Measurements from ENCODE around the gene FGF16.
A peak's percentile ranks its signal among the peaks of the same experiment; 100 is the strongest.
"Not testable (repeated sequence)": the region's sequence is repeated elsewhere in the genome, so short reads cannot be mapped to it uniquely, and the experiment has no call there.

The FGF16 gene

DNA sequence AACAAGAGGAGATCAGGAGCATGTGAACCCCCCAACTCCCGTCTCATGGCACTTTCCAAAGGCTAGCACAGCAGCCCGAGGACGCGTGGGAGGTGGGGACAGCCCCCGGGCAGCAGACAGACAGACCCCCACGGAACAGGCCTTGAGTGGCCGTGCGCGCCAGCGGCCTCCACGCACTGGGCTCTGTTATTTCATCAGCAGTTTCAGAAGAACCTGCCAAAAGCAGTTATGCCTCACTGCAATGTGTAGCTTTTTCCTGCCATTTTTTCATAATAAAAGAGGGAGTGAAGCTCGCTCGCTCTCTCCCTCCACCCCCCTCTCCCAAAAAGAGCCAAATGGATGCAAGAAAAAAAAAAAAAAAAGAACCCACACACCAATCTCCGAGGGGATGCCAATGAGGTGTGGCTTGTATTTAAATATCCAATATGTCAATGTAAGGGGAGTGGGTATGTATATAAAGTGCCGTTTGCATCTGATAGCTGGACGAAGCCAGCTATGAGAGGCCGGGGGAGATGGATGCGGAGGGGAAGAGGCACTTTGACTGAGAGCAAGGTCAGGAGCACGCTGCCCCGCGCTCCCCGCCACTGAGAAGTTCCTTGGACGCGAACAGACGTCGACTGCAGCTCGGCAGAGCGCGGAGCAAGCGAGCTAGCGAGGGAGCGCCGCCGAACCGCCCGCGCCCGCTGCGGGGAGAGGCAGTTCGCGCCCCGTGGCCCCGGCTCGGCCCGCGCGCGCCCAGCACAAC is at the start of gene FGF16:
TSS of gene FGF16 (plus strand) at position 482 of the 745 bp plus-strand sequence. CDS start 286 bp downstream, outside the sequence.
- peak in 1 of 2 experiments; percentile 38 for DNase-seq

DNA sequence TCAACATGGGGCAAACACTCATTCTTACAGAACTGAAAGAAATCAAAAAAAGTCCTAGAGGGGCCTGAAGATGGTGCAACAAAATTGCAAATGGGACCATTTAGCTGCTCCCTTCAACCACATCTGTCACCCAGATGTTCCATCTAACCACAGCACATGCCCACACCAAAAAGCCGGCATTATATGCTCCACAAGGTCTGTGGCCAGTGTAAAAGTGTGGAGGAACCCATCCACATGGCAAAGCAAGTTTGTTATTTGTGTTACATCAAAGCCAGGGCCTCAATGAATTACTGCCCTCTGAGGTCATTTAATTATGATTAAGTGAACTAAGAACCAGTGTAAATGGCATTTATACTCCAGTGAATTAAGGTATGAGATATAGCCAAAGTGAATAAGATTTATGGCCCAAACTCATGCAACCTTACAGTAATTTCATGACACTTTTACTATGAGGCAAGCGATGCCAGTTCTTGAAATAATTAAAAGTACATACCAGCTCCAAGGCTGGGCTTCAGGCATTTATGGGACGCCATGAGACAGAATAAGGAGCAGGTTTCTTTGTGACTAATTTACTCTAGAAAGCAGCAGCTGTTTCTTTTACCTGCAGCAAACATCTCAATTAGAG is 48.7 kb upstream of the FGF16 start:
- DNase-seq, result no peak

DNA sequence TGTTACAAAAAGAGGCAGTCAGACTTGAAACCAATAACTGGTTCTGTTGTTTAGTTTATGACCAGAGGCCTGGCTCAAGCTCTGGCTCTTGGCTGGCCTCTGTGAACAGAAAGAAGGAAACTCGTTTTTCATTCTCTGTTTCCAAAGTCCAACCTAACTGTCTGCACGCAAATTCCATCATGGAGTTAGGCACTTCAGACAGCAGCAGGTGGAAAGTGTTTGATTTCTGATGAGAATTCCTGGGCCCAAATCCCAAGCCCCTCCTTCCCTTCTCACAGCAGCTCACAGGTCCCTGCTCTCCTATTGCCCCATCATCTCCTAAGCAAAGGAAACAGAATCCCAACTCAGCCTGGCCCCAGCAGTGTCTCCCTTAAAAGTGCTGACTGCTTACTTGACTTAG is 42.8 kb upstream of the FGF16 start:
- DNase-seq, result no peak

DNA sequence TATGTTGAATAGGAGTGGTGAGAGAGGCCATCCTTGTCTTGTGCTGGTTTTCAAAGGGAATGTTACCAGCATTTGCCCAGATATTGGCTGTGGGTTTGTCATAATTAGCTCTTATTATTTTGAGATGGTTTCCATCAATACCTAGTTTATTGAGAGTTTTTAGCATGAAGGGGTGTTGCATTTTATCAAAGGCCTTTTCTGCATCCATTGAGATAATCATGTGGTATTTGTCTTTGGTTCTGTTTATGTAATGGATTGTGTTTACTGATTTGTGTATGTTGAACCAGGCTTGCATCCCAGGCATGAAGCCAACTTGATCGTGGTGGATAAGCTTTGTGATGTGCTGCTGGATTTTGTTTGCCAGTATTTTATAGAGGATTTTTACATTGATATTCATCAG is 39.4 kb upstream of the FGF16 start:
- not testable (repeated sequence) for DNase-seq

DNA sequence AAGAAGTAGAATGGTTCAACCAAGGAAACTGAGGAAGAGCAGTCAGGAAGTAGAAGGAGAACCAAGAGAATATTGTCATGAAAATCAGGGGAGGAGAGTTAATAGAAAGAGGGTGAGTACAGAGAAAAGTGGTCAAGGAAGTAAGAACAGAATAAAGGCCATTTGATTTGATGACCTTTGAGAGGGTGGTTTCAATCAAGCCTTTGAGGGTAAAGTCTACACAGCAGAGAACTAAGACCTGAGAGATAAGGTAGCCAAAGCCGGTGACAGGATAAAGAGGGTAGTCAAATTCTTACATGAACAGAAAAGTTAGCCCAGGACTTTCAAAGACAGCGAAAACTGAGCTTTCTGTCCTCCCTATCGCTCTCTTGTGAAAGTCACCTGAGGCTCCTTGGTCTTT is 34.6 kb upstream of the FGF16 start:
- DNase-seq, result no peak

DNA sequence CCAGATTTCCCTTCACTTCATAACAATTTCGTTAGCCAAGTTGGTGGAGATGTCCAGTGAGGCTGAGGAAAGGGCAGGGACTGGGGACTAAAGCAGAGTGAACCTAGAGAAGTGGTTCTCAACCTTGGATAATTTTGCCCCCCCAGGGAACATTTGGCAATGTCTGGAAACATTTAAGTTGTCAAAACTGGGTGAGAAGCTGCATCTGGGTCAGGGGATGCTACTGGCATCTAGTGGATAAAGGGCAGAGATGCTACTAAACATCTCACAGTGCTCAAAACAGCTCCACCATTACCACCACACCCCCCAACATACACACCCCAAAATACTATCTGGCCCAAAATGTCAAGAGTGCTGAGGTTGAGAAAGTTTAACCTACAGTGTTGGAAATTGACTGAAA is 32.0 kb upstream of the FGF16 start:
- no peak for DNase-seq

DNA sequence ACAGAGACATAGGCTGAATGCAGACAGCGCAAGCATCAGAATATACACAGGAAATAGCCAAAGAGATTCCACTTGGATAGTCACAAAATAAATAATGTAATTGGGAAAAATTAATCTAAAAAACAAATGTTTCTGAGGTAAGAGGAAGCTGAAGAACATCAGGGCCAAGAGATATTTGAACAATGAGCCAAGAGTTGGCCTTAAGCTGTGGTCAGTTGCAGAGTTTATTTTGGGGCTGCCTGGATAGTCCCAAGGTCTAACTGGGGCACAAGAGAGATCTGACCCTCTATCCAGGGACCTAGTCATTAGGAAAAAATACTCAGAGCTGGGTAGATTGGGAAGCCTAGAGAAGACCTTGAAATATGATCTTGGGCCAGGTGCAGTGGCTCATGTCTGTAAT is 31.3 kb upstream of the FGF16 start:
- DNase-seq, result no peak

DNA sequence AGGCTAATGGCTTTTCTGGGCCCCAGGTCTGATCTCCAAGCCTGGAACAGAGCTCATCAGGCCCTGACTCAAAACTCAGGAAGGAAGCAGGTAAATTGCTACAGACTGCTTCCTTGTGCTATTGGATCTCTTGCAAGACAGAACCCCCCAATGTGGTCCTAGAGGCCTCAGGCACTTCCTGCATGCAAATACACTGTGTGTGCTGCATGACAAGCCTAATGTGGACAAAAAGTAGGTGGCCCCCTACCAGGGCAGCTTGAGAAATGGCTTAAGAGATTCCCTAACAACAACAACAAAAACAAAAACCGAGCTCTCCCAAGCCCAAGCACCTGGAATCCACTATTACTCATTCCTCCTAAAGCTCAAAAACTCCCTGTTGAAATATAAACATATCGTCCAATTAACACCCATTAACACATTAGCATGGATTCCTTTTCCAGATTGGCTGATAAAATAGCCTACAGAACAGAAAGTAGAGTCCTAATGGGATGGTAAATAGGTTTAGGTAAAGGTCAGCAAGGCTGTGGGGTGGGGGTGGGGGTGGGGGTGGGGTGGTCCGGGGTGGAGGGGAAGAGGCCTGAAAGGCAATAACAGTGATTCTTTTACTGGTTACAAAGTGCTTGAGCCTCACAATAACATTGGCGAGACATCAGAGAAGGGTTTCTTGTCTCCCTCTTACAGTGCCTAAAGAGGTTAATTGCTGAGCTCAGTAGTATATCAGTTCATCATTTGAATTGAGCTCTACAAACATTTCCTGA is 24.1 kb upstream of the FGF16 start:
- DNase-seq, result no peak

DNA sequence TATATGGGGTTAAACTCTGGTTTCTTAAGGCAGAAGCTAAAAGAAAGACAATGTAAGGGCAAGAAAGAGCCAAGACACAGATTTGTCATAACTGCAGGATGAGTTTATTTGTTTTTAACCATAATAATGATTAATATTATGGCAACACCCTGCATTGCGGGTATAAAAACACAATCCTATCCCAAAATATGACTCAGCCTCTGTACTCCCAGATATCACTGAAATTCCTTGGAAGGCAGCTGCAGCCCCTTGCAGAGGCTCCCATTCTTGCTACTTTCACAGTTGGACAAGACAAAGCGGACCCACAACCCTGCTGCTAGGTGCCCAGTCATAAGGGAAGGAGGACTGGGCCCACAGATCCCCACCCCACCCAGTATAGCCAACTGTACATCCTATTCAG is 20.4 kb upstream of the FGF16 start:
- no peak for DNase-seq

DNA sequence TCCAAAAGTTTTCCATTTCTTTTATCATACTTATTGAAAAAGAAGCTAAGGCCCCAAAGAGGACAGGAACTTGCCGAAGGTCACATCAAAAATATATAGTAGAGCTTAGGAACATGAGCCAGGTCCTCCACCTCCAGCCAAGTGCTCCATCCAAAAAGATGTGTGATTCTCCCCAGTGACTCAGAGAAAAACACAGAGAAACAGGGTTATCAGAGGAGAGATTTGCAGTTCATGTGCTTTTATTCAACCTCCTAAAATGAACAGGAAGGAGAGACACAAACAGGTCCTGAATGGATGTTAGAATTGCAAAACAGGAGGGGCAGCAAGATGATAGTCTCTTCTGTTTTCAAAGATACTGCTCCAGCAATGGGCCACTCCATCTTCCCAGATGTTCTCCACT is 19.6 kb upstream of the FGF16 start:
- DNase-seq, result no peak

DNA sequence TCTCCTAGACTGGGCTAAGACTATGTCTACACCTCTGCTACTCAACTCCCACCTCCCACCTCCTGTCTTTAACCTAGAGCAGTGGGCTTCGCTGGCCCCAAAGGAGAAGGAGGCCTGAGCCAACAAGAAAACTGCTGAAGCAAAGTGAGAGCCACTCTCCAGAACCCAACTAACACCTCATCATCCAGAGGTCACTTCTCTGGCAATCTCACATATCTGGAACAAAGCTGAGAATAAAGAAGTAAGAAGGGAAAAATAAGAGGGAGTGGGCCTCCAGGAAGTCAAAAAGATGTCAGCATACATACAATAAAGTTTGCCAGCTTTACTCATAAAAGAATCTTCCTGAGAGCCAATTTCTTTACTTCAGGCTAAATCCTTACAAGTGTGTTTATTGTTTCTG is 18.6 kb upstream of the FGF16 start:
- DNase-seq, result no peak

DNA sequence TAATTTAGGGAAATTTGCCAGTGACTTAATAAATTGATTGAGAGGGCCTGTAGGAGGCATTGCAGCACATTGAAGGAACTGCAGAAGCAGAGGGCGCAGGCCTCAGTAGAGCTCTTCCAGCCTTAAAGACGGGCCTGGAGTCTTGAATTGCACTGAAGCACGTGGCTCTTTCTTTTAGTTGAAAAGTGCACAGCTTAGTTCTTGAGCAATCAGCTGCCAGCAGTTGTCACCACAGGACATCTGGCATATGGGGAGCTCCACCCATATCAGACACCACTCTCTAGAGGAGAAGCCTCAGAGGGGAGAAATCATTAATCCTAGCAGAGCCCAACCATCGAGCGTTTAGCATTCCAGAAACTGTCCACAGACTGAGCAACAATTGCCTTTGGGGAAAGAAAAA is 16.0 kb upstream of the FGF16 start:
- DNase-seq, result no peak

DNA sequence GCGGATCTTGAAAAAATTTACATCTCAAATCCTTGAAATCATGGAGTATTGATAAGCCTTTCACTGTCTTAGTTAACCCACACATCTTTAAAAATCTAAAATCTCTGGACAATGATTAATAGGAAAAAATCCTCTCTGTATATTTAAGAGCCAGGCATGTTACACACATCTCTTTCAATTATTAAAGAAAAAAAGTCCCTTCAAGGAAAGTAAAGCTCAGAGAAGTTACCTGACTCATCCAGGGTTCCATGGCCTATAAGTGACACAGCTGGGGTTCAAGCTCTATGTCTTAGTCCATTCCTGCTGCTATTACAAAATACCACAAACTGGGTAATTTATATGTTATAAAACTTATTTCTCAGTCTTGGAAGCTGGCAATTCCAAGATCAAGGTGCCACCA is 14.2 kb upstream of the FGF16 start:
- DNase-seq, result no peak

DNA sequence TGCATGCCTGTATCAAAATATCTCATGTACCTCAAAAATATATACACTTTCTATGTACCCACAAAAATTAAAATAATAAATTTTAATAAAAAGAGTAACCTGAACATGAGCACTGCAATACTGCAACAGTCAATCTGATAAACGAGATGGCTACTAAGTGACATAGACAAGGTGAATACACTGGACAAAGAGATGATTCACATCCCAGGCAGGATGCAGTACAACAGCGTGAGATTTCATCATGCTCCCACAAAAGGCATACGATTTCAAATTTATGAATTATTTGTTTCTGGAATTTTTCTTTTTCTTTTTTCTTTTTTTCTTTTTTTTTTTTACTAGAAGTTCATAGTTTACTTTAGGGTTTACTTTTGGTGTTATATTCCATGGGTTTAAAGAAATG is 12.2 kb upstream of the FGF16 start:
- DNase-seq, result no peak

DNA sequence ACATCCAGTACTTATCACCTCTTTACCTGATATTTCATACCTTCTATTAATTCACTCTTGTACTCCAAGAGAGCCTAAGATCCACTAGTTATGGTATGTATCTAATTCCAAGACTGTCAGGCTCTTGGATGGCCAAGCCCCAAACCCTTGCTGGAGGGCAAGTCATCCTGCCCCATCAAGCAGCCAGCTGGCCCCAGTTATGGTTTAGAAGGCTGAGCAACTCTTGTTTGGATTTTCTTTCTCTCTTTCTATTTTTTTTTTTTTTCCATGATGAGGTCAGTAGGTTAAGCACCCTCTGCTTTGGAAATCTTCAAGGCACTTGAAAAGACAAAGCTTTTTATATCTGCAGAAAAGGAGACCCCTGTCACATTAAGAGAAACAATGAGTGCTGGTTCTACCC is 10.9 kb upstream of the FGF16 start:
- no peak for DNase-seq

DNA sequence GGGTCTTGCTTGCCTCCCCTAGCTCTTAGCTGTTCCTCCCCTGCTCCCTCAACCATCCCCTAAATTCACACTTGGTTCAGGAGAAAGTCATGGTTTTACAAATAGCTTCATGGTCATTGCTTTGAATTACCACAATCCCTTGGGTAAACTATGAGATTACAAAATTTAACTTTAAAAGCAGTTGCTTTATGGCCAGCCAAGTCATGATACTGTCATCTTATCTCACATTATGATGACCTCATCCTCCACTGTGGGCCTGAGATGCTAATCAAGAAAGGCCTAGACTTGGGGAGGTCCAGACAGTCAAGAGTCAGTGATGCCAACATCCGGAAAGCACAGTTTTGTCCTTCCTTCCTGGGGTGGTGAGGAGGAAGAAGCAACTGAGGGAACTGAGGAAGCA is 10.5 kb upstream of the FGF16 start:
- DNase-seq, result no peak

DNA sequence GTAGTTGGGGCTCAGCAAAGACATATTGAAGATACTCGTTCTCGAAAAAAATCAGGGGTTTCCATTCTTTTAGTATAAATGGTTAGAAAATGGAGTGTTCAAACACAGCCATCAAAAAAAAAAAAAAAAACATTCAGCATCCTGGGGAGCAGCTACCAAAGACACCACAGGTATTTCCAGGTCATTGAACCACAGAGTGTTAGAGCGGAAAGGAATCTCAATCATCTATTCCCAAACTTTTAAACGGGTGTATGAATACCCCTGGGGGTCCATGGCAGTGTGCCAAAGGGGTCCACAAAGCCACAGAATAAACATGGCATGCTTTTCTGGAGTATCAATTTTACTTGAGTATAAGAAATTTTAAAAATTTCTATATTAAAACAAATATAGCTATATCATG is 6.9 kb upstream of the FGF16 start:
- DNase-seq, result no peak

DNA sequence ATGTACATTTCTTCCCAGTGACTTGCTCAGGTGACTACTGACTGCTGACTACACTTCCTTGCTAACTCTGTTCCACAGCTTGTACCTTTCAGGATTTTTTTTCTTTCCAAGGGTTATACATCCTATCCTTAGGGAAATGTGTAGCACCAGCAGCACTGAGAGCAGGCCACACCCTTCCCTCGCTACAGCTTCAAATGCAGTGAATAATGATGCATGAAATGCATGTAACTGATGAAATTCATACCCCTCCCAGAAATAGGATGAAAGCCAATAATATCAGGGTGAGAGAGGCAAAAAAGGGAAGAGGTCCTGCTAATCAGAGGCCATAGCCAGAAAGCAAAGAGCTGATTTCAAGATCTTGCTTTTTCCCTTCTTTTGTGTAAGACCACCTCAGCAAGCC is 6.2 kb upstream of the FGF16 start:
- DNase-seq, result no peak

DNA sequence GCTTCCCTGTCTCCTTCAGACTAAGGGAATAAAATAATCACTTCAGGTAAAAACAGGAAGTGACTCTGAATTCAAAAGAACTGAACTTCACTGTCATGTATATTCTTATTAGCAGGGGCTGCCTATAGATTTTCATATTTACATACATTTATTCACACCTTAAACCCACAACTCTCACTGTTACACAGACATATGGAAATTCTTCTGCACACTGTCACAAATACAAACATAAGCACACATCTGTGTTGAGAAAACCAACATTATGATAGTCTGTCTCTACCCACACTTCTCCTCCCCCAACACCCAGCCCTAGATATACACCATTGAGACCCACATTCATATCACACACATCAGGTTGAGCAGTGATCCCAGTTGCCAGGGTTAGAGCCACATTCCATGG is 5.7 kb upstream of the FGF16 start:
- DNase-seq, result no peak

DNA sequence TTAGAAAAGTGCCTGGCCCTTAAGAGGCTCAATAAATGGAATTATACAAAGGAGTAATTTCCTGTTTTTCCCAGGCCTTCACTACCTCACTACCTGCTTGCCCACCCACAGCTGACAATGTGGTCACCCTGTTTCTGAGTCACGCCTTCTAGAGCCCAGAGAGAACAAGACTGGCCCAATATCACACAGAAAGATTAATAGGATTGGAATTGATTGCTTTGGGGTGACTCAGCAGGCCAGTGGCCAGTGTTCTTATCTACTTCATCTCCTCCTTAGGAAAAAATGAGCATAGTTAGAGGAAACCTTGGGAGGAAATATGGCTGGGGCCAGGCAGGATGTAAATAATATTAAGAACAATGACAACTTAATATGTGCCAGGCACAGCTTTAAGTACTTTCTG is 4.5 kb upstream of the FGF16 start:
- DNase-seq, result no peak

DNA sequence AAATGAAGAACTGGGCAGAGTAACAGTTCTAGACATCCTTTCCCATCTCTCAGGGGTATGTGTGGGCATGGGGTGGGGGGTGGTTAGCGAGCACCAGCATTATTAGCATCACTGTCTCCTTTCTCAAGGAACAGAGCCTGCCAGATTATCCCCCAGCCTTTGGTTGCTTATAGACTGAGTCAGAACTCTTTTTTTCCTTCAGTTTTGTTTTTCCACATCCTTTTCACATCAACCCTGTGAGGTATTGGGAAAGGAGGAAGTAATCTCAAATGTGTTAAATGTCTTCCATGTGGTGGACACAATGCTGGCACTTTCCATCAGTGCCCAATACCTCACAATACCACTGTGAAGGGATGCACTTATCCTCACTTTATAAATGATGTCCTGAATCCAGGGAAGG is 3.1 kb upstream of the FGF16 start:
- no peak for DNase-seq

DNA sequence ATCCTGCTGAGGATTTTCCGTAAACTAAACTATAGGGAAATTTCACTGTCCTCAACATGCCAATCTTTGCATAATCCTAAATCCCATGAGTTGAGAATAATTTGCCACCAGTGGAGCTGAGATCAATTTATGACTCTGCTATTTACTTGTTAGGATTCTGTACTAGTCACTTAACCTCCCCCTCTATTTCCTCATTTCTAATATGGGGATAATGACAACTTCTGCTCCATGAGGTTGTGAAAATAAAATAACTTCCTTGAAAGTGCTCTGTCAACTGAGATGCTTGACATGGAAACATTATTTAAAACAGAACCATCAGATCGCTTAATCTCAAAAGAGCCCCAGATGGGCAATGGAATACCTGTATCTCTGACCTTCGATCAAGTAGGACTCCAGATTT is 2.6 kb upstream of the FGF16 start:
- no peak for DNase-seq

DNA sequence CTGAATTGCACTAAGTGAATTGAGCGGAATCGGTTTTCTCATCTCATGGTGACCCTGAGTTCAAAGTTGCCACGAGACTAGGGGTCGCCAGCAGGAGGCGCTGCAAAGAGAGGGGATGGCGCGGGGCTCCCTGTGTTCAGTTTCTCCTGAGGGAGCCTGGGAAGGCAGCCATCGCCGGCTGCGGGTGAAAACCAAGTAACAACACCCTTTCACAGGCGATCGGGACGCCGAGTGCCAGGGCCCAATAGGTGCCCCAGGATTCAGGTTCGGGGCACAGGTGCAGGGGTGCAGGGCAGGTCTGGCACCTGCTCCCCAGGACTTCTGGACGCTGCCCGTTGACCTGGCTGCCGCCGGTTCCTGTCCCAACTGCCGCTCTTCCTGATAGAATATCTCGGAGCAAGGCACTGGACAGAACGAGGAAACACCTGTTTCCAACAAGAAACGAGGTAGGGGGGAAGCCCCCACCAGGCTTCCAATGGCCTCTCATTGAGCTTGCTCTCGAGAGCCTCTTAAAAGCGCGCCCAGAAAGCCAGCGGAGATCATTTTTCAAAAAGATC is 1.1 kb upstream of the FGF16 start:
- peak; percentile 45 to 46 for DNase-seq

All from activated T-cell treated with anti-CD3 and anti-CD28 coated beads, Interleukin-2, amount 50 U/mL, for 48 hours (primary cell).